ENCODE measurements around the gene FPR1.
A peak's percentile ranks its signal among the peaks of the same experiment; 100 is the strongest.

FPR1 gene

GRCh38 chr19:51704626-51705025 is 47.1 kb downstream of the FPR1 start:
- no peak for DNase-seq (ENCODE audit: low spot score)

- DNase-seq (ENCODE audit: low spot score): peak; percentile 77
Observed at GRCh38 chr19:51703575-51704515, 47.8 kb downstream of the FPR1 start.

DNA sequence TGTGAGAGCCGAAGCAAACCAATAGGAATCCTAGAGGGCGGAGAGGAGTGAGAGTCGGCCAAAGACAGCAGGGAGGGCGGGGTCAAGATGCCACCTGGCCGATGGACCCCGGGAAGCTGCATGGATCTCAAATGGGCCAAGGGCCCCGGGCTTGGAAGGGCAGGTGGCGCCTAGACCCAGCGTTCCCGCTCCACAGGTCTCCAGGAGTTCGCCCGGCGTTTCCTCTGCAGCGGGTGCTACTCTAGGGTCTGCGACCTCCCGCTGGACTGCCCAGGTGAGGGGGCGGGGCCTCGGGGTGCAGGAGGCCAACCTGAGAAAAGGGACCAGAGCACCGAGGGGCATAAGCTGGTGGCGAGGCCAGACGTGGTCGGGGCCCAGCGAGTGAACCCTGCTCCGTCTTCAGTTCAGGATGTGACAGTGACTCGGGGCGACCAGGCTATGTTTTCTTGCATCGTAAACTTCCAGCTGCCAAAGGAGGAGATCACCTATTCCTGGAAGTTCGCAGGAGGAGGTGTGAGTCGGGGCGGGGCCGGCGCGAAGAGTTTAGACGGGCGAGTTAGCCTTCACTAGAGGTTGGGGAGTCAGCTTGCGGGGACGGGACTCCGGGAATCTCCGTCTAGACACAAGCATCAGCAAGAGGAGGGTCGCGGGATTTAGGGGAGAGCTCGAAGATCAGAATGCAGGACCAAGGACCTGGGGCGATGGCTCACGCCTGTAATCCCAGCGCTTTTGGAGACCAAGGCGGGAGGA is 48.7 kb downstream of the FPR1 start:
- no peak for DNase-seq (ENCODE audit: low spot score)

- DNase-seq (ENCODE audit: low spot score): peak; percentile 25
Observed at GRCh38 chr19:51702103-51702824, 49.4 kb downstream of the FPR1 start.

GRCh38 chr19:51701468-51702100 is 50.1 kb downstream of the FPR1 start:
- no peak for DNase-seq (ENCODE audit: low spot score)

DNA sequence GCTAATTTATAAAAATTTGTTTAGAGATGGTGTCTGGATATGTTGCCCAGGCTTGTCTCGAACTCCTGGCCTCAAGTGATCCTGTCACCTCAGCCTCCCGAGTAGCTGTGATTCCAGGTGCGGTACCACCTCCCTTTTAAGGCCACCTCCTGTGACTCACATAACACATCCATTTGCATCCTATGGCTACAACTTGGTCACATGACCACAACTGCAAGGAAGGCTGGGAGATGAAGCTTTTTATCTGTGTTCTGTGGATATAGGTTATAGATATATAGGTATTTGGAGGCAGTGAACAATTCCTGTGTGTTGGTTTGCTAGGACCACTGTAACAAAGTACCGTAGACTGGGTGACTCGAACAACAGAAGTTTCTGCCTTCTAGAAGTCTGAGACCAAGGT is 52.5 kb downstream of the FPR1 start:
- DNase-seq (ENCODE audit: low spot score): no peak

DNA sequence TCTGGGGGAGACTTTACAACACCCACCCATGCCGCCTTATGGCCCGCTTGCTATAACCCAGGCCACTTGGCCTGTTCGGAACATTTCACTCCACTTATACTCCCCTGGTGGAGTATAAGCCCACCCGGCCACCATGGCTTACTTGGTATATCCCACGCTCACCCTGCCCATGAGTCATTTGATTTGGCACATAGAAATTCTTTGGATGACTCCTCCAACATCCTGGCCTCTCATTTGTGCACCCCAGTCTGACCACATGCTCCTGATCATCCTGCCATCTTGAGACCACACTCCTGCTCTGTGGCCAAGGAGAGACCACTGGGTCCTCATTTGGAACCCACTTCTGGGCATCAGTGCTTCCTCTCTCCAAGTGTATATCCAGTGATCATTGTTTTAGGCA is 53.4 kb downstream of the FPR1 start:
- no peak for DNase-seq (ENCODE audit: low spot score)

DNA sequence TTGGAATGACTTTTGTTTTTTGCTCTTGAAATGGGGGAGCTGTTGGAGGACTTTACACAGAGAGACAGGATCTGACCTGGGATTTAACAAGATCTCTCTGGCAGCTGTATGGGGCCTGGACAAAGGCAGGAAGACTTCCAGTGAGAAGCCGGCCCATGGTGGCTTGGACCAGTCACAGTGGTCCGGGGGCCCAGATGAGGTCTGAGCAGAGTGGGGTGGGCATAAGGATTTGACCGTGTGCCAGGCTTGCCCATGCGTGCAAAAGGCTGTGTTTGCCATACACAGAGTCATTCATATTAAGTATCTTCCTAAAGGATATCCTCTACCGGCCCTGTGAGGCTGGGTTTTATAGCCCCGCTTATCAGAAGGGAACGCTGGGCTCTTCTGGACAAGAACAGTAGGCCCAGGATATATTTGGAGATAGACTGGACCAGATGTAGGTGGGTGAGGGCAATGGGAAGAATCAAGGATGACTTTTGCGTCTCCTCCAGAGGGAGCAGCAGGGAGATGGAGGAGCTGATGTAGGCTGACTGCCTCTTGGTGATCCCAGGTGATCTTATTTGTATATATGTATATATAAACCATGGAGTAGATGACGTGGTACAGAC is 54.4 kb downstream of the FPR1 start:
- DNase-seq (ENCODE audit: low spot score): no peak

- DNase-seq (ENCODE audit: low spot score): no peak
Observed at GRCh38 chr19:51696606-51697005, 55.1 kb downstream of the FPR1 start.

All from hematopoietic multipotent progenitor cell treated with erythropoietin and hydrocortisone succinate and interleukin-3 and kit ligand, for 17 days (in vitro differentiated cells).